SK-N-MC (cell line): Measurements from ENCODE around the gene NCAM2.
"Not testable (repeated sequence)": the region's sequence is repeated elsewhere in the genome, so short reads cannot be mapped to it uniquely, and the experiment has no call there.

Experiments
- DNase-seq: peaks from one replicate; pipeline ENCODE4 v3.0.0-alpha.2; 2011; ENCODE audit warnings: low read depth, low spot score
- H3K27ac ChIP-seq: fragments of 200-600 bp; sonication (generic); 2 replicates; pipeline ENCODE4 v1.5.1; 2016; ENCODE audit warnings: mixed run types
- H3K36me3 ChIP-seq: fragments of 200-600 bp; sonication (generic); 2 replicates; pipeline ENCODE4 v1.6.1; 2017; ENCODE audit warnings: antibody characterized with exemption, low read length, mixed read lengths; ENCODE audit not compliant: insufficient read depth
- H3K4me3 ChIP-seq: fragments of 200-600 bp; sonication (generic); 2 replicates; pipeline ENCODE4 v1.5.1; 2016
- H3K9ac ChIP-seq: fragments of 200-600 bp; sonication (generic); 2 replicates; pipeline ENCODE4 v1.8.0; 2017; ENCODE audit warnings: mixed run types, mixed read lengths; ENCODE audit not compliant: insufficient read length
- H3K9me3 ChIP-seq: fragments of 200-600 bp; sonication (generic); 2 replicates; pipeline ENCODE4 v1.6.1; 2017; ENCODE audit warnings: low read depth, mild to moderate bottlenecking, antibody characterized with exemption, low read length, moderate library complexity, mixed read lengths
- EZH2 ChIP-seq: fragments of 200-600 bp; sonication (generic); IDR thresholded peaks from one replicate; pipeline ENCODE4 v1.6.1; 2017; ENCODE audit warnings: antibody characterized with exemption
- FOXP2 ChIP-seq: optimal IDR thresholded peaks from 2 replicates; pipeline ENCODE3; 2011; ENCODE audit warnings: mild to moderate bottlenecking, moderate library complexity; ENCODE audit not compliant: insufficient read depth; ENCODE audit errors: extremely low read length, control extremely low read depth
- POLR2AphosphoS5 ChIP-seq: IDR thresholded peaks from 2 replicates; pipeline ENCODE4 v1.6.1; 2012; ENCODE audit warnings: mild to moderate bottlenecking, low read depth, low read length, borderline replicate concordance

Gene NCAM2

GRCh38 chr21:21122680-21123079 is 124.5 kb downstream of the NCAM2 start:
- Histone ChIP-seq H3K4me3 (no peak overlapping the region), H3K36me3 (no peaks in the 10 kb centered on the region), H3K9ac (no peak overlapping the region), H3K27ac (no peak overlapping the region), H3K9me3 (no peaks in the 10 kb centered on the region)
- no peak for TF ChIP-seq POLR2AphosphoS5
- no peak for TF ChIP-seq FOXP2
- no peak for TF ChIP-seq EZH2
- no peak for DNase-seq

- no peak overlapping the region for H3K9ac ChIP-seq
- H3K27ac ChIP-seq: no peak overlapping the region
- TF ChIP-seq EZH2 (no peak), POLR2AphosphoS5 (no peak)
- H3K9me3 ChIP-seq: no peaks in the 10 kb centered on the region
- no peak for DNase-seq
- H3K36me3 ChIP-seq: no peaks in the 10 kb centered on the region
- no peak overlapping the region for H3K4me3 ChIP-seq
Measured at GRCh38 chr21:21132390-21132789, 134.2 kb downstream of the NCAM2 start.

- H3K9ac ChIP-seq: no peak overlapping the region
- no peak overlapping the region for H3K27ac ChIP-seq
- H3K9me3 ChIP-seq: no peaks in the 10 kb centered on the region
- TF ChIP-seq EZH2 (no peak), FOXP2 (no peak), POLR2AphosphoS5 (no peak)
- H3K4me3 ChIP-seq: no peak overlapping the region
- no peak for DNase-seq
- H3K36me3 ChIP-seq: no peaks in the 10 kb centered on the region
Measured at GRCh38 chr21:21137986-21138385, 139.8 kb downstream of the NCAM2 start.

GRCh38 chr21:21146587-21147373 is 148.6 kb downstream of the NCAM2 start:
- TF ChIP-seq FOXP2 (no peak), EZH2 (no peak), POLR2AphosphoS5 (no peak)
- H3K4me3 ChIP-seq: no peak overlapping the region
- no peak overlapping the region for H3K9ac ChIP-seq
- no peak overlapping the region for H3K27ac ChIP-seq
- no peaks in the 10 kb centered on the region for H3K9me3 ChIP-seq
- peaks cover 7% of the 10 kb centered on the region; the same call in 1 of the 2 replicates for H3K36me3 ChIP-seq
- no peak for DNase-seq

- H3K9me3 ChIP-seq: no peaks in the 10 kb centered on the region
- H3K36me3 ChIP-seq: peaks cover 7% of the 10 kb centered on the region; the same call in 1 of the 2 replicates
- H3K27ac ChIP-seq: no peak overlapping the region
- no peak overlapping the region for H3K4me3 ChIP-seq
- H3K9ac ChIP-seq: no peak overlapping the region
- DNase-seq: no peak
- TF ChIP-seq POLR2AphosphoS5 (no peak), EZH2 (no peak), FOXP2 (no peak)
Measured at GRCh38 chr21:21147374-21147745, 149.2 kb downstream of the NCAM2 start.

- DNase-seq: no peak
- peaks cover 7% of the 10 kb centered on the region; the same call in 1 of the 2 replicates for H3K36me3 ChIP-seq
Measured at GRCh38 chr21:21148009-21148408, 149.8 kb downstream of the NCAM2 start.

GRCh38 chr21:21148514-21148913 is 150.3 kb downstream of the NCAM2 start:
- DNase-seq: no peak
- Histone ChIP-seq H3K36me3 (peaks cover 7% of the 10 kb centered on the region; the same call in 1 of the 2 replicates), H3K27ac (no peak overlapping the region), H3K9me3 (no peaks in the 10 kb centered on the region), H3K9ac (no peak overlapping the region), H3K4me3 (no peak overlapping the region)
- no peak for TF ChIP-seq FOXP2
- TF ChIP-seq POLR2AphosphoS5: no peak
- no peak for TF ChIP-seq EZH2

More at GRCh38 chr21:21148009-21148408, 149.8 kb downstream of the NCAM2 start:
- H3K27ac ChIP-seq: no peak overlapping the region
- no peak overlapping the region for H3K9ac ChIP-seq
- no peak overlapping the region for H3K4me3 ChIP-seq
- TF ChIP-seq EZH2 (no peak), FOXP2 (no peak), POLR2AphosphoS5 (no peak)
- no peaks in the 10 kb centered on the region for H3K9me3 ChIP-seq

GRCh38 chr21:21149445-21149844 is 151.2 kb downstream of the NCAM2 start:
- not testable (repeated sequence) for H3K36me3 ChIP-seq, H3K9ac ChIP-seq, H3K9me3 ChIP-seq, DNase-seq, H3K27ac ChIP-seq, H3K4me3 ChIP-seq

GRCh38 chr21:21151231-21151630 is 153.0 kb downstream of the NCAM2 start:
- TF ChIP-seq FOXP2 (no peak), EZH2 (no peak), POLR2AphosphoS5 (no peak)
- no peak overlapping the region for H3K4me3 ChIP-seq
- DNase-seq: no peak
- no peak overlapping the region for H3K27ac ChIP-seq
- no peak overlapping the region for H3K9ac ChIP-seq
- H3K9me3 ChIP-seq: no peaks in the 10 kb centered on the region
- H3K36me3 ChIP-seq: peaks cover 7% of the 10 kb centered on the region; the same call in 1 of the 2 replicates
